HepG2 (cell line): ENCODE results near the gene GPA33. TPM values are rescaled to one million over a fixed set of nuclear protein-coding genes. Genes with fewer than 3 reads are reported as not detected.

Experiments
- ATAC-seq: fragments of 200-7000 bp; cut with Tn5 transposase; 3 replicates; pipeline ENCODE4 v1.9.1; 2020; ENCODE audit warnings: mild to moderate bottlenecking, moderate library complexity
- BruUV-seq: library from RNA; stranded (reverse); fragments of 400-500 nt; replicated peaks from 2 replicates; lab custom pipeline; 2021; lab: Mats Ljungman, UMichigan
- CTCF ChIA-PET: fragments of 300-600 bp; formaldehyde crosslinking; extraction: SDS; loops from one replicate; lab custom pipeline; 2021; ENCODE audit warnings: low total read pairs, inconsistent platforms, low intra/inter-chr PET ratio; lab: Yijun Ruan, JAX
- POLR2A ChIA-PET: fragments of 350-600 bp; sonication (Branson Sonifier 250); formaldehyde crosslinking; loops from one replicate; lab custom pipeline; 2020; ENCODE audit warnings: antibody characterized with exemption, inconsistent platforms; lab: Yijun Ruan, JAX
- DNase-seq: peaks from one replicate; pipeline ENCODE4 v3.0.0-alpha.2; 2015; ENCODE audit warnings: low spot score
- FAIRE-seq: peaks from 3 replicates; lab custom pipeline; 2011; peaks lifted over from hg19 to GRCh38; lab: Jason Lieb, UNC
- H2AFZ ChIP-seq: one replicate; pipeline ENCODE4 v1.6.1; 2011; ENCODE audit warnings: low read length, inconsistent platforms
- H3K27ac ChIP-seq: fragments of 300-600 bp; 3 replicates; pipeline ENCODE4 v1.8.0; 2011; ENCODE audit warnings: mixed run types, mild to moderate bottlenecking, mixed read lengths, low read length, inconsistent platforms; ENCODE audit not compliant: insufficient read depth; ENCODE audit errors: extremely low read length
- H3K27me3 ChIP-seq, 2 experiments: fragments of 200-600 bp in 1 of 2; 2 replicates in 1 of 2; 3 replicates in 1 of 2; pipeline versions ENCODE4 v1.6.0 to v1.8.0; 2011; ENCODE audit warnings: low read length in 2 of 2, mild to moderate bottlenecking in 2 of 2, moderate library complexity in 2 of 2, inconsistent platforms in 1 of 2; ENCODE audit not compliant: insufficient read depth in 2 of 2, control insufficient read depth in 1 of 2
- H3K36me3 ChIP-seq, 2 experiments: fragments of 200-600 bp in 1 of 2; replicated peaks in 1 of 2; 2 replicates in 1 of 2; 3 replicates in 1 of 2; pipeline versions ENCODE4 v1.5.1 to v1.8.0; 2011; ENCODE audit warnings: low read length in 2 of 2, inconsistent platforms in 1 of 2; ENCODE audit not compliant: insufficient read depth in 2 of 2, control insufficient read depth in 1 of 2
- H3K4me1 ChIP-seq: 2 replicates; pipeline ENCODE4 v1.5.1; 2012; ENCODE audit warnings: low read length, inconsistent platforms; ENCODE audit not compliant: insufficient read depth
- H3K4me2 ChIP-seq: 2 replicates; pipeline ENCODE4 v1.6.0; 2011; ENCODE audit warnings: low read depth, low read length, inconsistent platforms
- H3K4me3 ChIP-seq, 3 experiments: fragments of 200-600 bp in 1 of 3; sonication (generic), shearing (Covaris generic) in 1 of 3; replicated peaks in 1 of 3; 2 replicates each; pipeline ENCODE4 v1.5.1; 2011 to 2016; ENCODE audit warnings: low read length in 3 of 3, inconsistent platforms in 2 of 3, low read depth in 2 of 3, mild to moderate bottlenecking in 2 of 3, control low read depth in 1 of 3, mixed read lengths in 1 of 3; ENCODE audit not compliant: insufficient read depth in 1 of 3
- H3K79me2 ChIP-seq: one replicate; pipeline ENCODE4 v1.6.1; 2011; ENCODE audit warnings: low read length, inconsistent platforms; ENCODE audit not compliant: insufficient read depth
- H3K9ac ChIP-seq: 2 replicates; pipeline ENCODE4 v1.6.0; 2011; ENCODE audit warnings: mild to moderate bottlenecking, low read depth, low read length, inconsistent platforms; ENCODE audit not compliant: insufficient read depth
- H3K9me3 ChIP-seq: 2 replicates; pipeline ENCODE4 v1.5.1; 2012; ENCODE audit warnings: mild to moderate bottlenecking, low read length
- H4K20me1 ChIP-seq: 2 replicates; pipeline ENCODE4 v1.6.0; 2011; ENCODE audit warnings: inconsistent platforms, mild to moderate bottlenecking, low read length, moderate library complexity; ENCODE audit not compliant: insufficient read depth
- MXD3 ChIP-seq: IDR thresholded peaks from 2 replicates; pipeline ENCODE4 v1.6.1; 2016; ENCODE audit warnings: mild to moderate bottlenecking, missing biosample characterization, missing genetic modification reagents
- PAWR ChIP-seq: sonication (generic); formaldehyde crosslinking; IDR thresholded peaks from 2 replicates; pipeline ENCODE4 v1.4.0; 2020; ENCODE audit warnings: missing genetic modification reagents, mild to moderate bottlenecking, borderline replicate concordance
- ZFP1 ChIP-seq: IDR thresholded peaks from 2 replicates; pipeline ENCODE4 v1.6.1; 2016
- ZNF331 ChIP-seq: sonication (generic); formaldehyde crosslinking; IDR thresholded peaks from 2 replicates; pipeline ENCODE4 v1.4.0; 2020; ENCODE audit warnings: missing genetic modification reagents
- ZNF460 ChIP-seq: sonication (generic); formaldehyde crosslinking; IDR thresholded peaks from 2 replicates; pipeline ENCODE4 v1.5.1; 2020; ENCODE audit warnings: missing genetic modification reagents, mild to moderate bottlenecking, borderline replicate concordance
- ZNF513 ChIP-seq: sonication (generic); formaldehyde crosslinking; conservative IDR thresholded peaks from 2 replicates; pipeline ENCODE4 v1.5.0; 2020; ENCODE audit warnings: missing genetic modification reagents
- ZNF605 ChIP-seq: sonication (generic); formaldehyde crosslinking; IDR thresholded peaks from 2 replicates; pipeline ENCODE4 v1.8.0; 2022; ENCODE audit warnings: mild to moderate bottlenecking, missing genetic modification reagents
- WGBS: methylation state at CpG from one replicate; pipeline ENCODE4 v1.1.6; 2017; ENCODE audit warnings: low lambda C conversion rate; 5-methylcytosine and 5-hydroxymethylcytosine counted together
- in situ Hi-C: cut with HindIII; loops from 2 replicates; pipeline ENCODE4 v1.10.0; 2017; ENCODE audit warnings: low pct_unique_long_range_greater_than_20kb; ENCODE audit not compliant: extremely low pct_ligation_motif_present
- intact Hi-C: fragments of 100-400 bp; cut with micrococcal nuclease; formaldehyde crosslinking; loops from one replicate; pipeline ENCODE4 v1.10.0; 2022; ENCODE audit not compliant: unreplicated experiment
- polyA plus RNA-seq, 8 experiments: library from polyadenylated mRNA; depleted of rRNA in 3 of 8; stranded (reverse) in 7 of 8; unstranded in 1 of 8; fragments of >200 nt; fragmentation: Illumina TruSeq in 4 of 8; extraction: Trizol in 4 of 8; gene quantifications; 2 replicates each; pipeline versions ENCODE4 v1.2.1 to v1.2.3, GENCODE V29; 2011 to 2016; ENCODE audit warnings: low read depth in 4 of 8, missing spikeins in 1 of 8, mixed read lengths in 1 of 8; ENCODE audit not compliant: insufficient read depth in 1 of 8
- total RNA-seq, 5 experiments: library from RNA; depleted of rRNA; stranded (reverse); fragments of >200 nt; fragmentation: Illumina TruSeq; extraction: Trizol; gene quantifications; 2 replicates each; pipeline ENCODE4 v1.2.3, GENCODE V29; 2016; ENCODE audit warnings: low read depth in 1 of 5

The GPA33 gene
- total and polyA plus RNA-seq, 2 of the 13 experiments (the other 11 are each of a cell fraction or from before 2014, with no cell fraction given): not detected

DNA sequence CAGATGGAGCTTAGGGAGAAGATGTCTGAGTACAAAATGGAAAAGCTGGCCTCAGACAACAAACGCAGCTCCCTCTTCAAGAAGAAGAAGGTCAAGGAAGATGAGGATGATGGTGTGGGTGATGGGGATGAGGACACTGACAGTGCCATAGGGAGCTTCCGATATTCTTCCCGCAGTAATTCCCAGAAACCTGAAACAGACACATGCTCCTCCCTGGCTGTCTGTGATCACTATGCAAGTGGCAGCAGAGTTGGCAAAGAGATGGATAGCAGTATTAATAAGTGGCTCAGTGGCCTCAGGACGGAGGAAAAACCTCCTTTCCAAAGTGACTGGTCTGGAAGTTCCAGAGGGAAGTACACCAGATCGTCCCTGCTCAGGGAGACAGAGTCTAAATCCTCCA, 37.5 kb upstream of the GPA33 start:
- 5% methylated on average over 4 of the region's 5 CpGs for WGBS
- BruUV-seq: no TSS peak
- POLR2A ChIA-PET: no interaction called here

More for the DNA sequence above, 37.5 kb upstream of the GPA33 start:
- no peak for DNase-seq
- Histone ChIP-seq H3K4me1 (no peaks in the 10 kb centered on the region), H3K9ac (no peak overlapping the region), H3K79me2 (no peaks in the 10 kb centered on the region), H3K4me2 (no peak overlapping the region), H3K9me3 (no peaks in the 10 kb centered on the region), H4K20me1 (no peaks in the 10 kb centered on the region), H3K36me3 (no peaks in the 10 kb centered on the region), H3K4me3 (no peak overlapping the region), H2AFZ (no peak overlapping the region), H3K27me3 (peaks cover 9 to 54% of the 10 kb centered on the region in 2 experiments; a peak in 4 of 5 replicates), H3K27ac (no peak overlapping the region)
- no peak for ATAC-seq
- FAIRE-seq: no peak
- intact Hi-C loops: no loop called here
- in situ Hi-C loops: loop anchor here (5.0 kb wide), 1 partner anchor 60 kb away; no protein-coding TSS in a partner anchor
- CTCF ChIA-PET: no interaction called here
- no peak for TF ChIP-seq ZNF460
- TF ChIP-seq PAWR (CRISPR knock-in tag): no peak
- TF ChIP-seq ZNF605: no peak
- no peak for TF ChIP-seq MXD3 (CRISPR knock-in tag)
- no peak for TF ChIP-seq ZNF513 (CRISPR knock-in tag)
- no peak for TF ChIP-seq ZFP1 (CRISPR knock-in tag)
- no peak for TF ChIP-seq ZNF331 (CRISPR knock-in tag)
